ENCODE measurements around the gene UBAP1L. TPM values are rescaled to one million over a fixed set of nuclear protein-coding genes. Genes with fewer than 3 reads are reported as not detected.
"Not testable (repeated sequence)": the region's sequence is repeated elsewhere in the genome, so short reads cannot be mapped to it uniquely, and the experiment has no call there.

The UBAP1L gene
- total RNA-seq, 2 donors from 2014 or later = 1.9 to 8.5 TPM

DNA sequence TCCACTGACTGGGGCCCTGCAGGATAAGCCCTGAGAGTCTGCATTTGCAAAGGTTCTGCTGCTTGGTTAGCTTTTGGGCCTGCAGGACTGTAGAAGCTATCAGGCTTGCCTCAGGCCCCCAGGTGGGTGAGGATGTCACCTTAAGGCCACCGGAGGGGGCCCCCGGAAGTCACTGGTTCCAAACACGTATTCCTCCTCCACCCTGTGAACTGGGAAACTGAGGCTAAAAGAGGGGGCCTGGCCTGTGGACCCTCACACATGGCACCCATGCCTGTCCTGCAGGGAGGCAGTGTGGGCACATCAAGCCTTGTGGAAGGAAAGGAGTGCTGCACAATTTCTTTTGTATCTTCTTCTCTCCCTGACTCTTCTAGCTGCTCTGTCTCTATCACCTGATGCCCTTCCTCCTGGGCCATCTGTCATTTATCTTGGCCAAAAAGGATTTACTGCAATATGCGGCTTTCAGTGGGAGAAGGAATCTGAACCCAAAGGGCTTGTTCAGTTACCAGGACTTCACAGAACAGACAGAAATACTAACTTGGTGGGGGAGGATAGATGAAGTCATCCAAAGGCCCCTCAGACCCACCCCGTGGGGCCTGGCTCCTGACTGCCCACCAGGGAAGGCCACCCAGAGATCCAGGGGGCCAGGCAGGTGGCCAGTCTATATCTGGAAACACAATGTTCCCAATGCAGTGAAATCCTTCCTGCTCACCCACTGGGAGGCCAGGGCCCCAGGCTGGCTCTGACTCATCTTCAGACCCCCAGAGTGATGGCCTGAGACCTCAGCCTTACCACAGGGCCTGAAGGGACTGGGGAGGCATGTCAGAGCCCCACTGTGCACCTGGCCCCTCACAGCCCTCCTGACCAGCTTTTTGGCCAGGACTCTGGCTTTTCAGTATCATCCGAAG is 18.3 kb downstream of the UBAP1L start:
- no peak for DNase-seq (ENCODE audit: low spot score)
- Histone ChIP-seq H3K36me3 (no peaks in the 10 kb centered on the region), H3K27me3 (replicated peaks; ENCODE audit: insufficient read depth) (no peaks in the 10 kb centered on the region), H3K4me3 (no peak overlapping the region), H3K9me3 (no peaks in the 10 kb centered on the region), H3K27ac (no peak overlapping the region), H3K4me1 (replicated peaks) (no peaks in the 10 kb centered on the region)
- 84% methylated on average over 6 of the region's 6 CpGs for WGBS
- no peak for TF ChIP-seq CTCF (IDR thresholded peaks at IDR 0.05)
- intact Hi-C loops (cut with DNase I) = loop anchor here (5.0 kb wide), 1 partner anchor 59 kb away; no protein-coding TSS in a partner anchor

DNA sequence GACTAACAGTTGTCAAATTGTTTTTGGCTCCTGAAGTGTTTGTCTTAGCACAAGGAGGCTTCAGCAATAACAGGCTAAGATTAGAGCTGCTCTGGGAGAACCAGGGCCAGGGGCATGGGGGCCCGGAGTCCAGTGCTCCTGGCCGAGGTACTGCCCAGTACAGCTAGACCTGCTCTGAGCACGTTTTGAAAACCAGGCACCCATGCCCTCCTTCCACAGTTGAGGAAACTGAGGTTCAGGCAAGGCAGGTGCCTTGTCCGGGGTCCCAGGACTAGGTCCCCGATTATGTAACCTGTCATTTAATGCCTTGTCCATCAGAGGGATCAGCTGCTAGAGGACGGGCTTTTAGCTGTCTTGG is 19.3 kb downstream of the UBAP1L start:
- H3K4me1 ChIP-seq (replicated peaks) = no peaks in the 10 kb centered on the region
- WGBS = 71% methylated on average over 6 of the region's 6 CpGs
- no peaks in the 10 kb centered on the region for H3K27me3 ChIP-seq (replicated peaks; ENCODE audit: insufficient read depth)
- no peaks in the 10 kb centered on the region for H3K36me3 ChIP-seq
- peak overlapping the region in 1 of 2 donors; percentile 53 for H3K27ac ChIP-seq
- DNase-seq (ENCODE audit: low spot score) = no peak
- intact Hi-C loops (cut with DNase I) = loop anchor here (5.0 kb wide), 1 partner anchor 58 kb away; no protein-coding TSS in a partner anchor
- no peaks in the 10 kb centered on the region for H3K9me3 ChIP-seq
- no peak overlapping the region for H3K4me3 ChIP-seq
- no peak for TF ChIP-seq POLR2A (IDR thresholded peaks at IDR 0.05)
- TF ChIP-seq CTCF (IDR thresholded peaks at IDR 0.05) = no peak
- no peak for TF ChIP-seq POLR2AphosphoS5 (IDR thresholded peaks at IDR 0.05)

- no peak for TF ChIP-seq CTCF (IDR thresholded peaks at IDR 0.05)
- TF ChIP-seq POLR2AphosphoS5 (IDR thresholded peaks at IDR 0.05) = no peak
- TF ChIP-seq POLR2A (IDR thresholded peaks at IDR 0.05) = no peak
- H3K9me3 ChIP-seq = no peaks in the 10 kb centered on the region
- 61% methylated on average over 5 of the region's 5 CpGs for WGBS
- H3K4me3 ChIP-seq = no peak overlapping the region
- no peaks in the 10 kb centered on the region for H3K4me1 ChIP-seq (replicated peaks)
- H3K27ac ChIP-seq = peak overlapping the region; percentile 47 to 53
- no peaks in the 10 kb centered on the region for H3K27me3 ChIP-seq (replicated peaks; ENCODE audit: insufficient read depth)
- intact Hi-C loops (cut with DNase I) = loop anchor here (5.0 kb wide), 1 partner anchor 58 kb away; no protein-coding TSS in a partner anchor
- no peaks in the 10 kb centered on the region for H3K36me3 ChIP-seq
- DNase-seq (ENCODE audit: low spot score) = no peak
Measured at GRCh38 chr15:65095011-65095746, 19.8 kb downstream of the UBAP1L start.

- Histone ChIP-seq H3K36me3 (no peaks in the 10 kb centered on the region), H3K27ac (peak overlapping the region; percentile 47 to 53), H3K27me3 (replicated peaks; ENCODE audit: insufficient read depth) (no peaks in the 10 kb centered on the region), H3K4me1 (replicated peaks) (no peaks in the 10 kb centered on the region), H3K9me3 (no peaks in the 10 kb centered on the region), H3K4me3 (no peak overlapping the region)
- intact Hi-C loops (cut with DNase I) = no loop called here
- DNase-seq (ENCODE audit: low spot score) = no peak
- TF ChIP-seq CTCF (IDR thresholded peaks at IDR 0.05) (no peak), POLR2AphosphoS5 (IDR thresholded peaks at IDR 0.05) (peak; percentile 24)
- WGBS = 68% methylated on average over 14 of the region's 14 CpGs
Measured at GRCh38 chr15:65094294-65094995, 20.6 kb downstream of the UBAP1L start.

- 95% methylated on average over 13 of the region's 13 CpGs for WGBS
- H3K27ac ChIP-seq = peak overlapping the region in 1 of 2 donors; percentile 53
- H3K4me3 ChIP-seq; H3K9me3 ChIP-seq; intact Hi-C loops (cut with DNase I); DNase-seq (ENCODE audit: low spot score); H3K36me3 ChIP-seq; H3K4me1 ChIP-seq (replicated peaks); H3K27me3 ChIP-seq (replicated peaks; ENCODE audit: insufficient read depth): not testable (repeated sequence)
Measured at GRCh38 chr15:65093793-65094170, 21.2 kb downstream of the UBAP1L start.

All from prostate gland (tissue), 2 donors.